Trophoblast cell (in vitro differentiated cells and primary cell): Measurements from ENCODE around the gene TMIGD2.

Experiments
- DNase-seq, 2 donors: peaks; one replicate each; pipeline ENCODE4 v3.0.0-alpha.2; 2016
- H2AFZ ChIP-seq: 2 replicates; pipeline ENCODE4 v1.6.1; 2013; ENCODE audit warnings: low read length, moderate library complexity, mild to moderate bottlenecking; ENCODE audit not compliant: insufficient read depth, poor library complexity
- H2AK5ac ChIP-seq: 2 replicates; pipeline ENCODE4 v1.6.1; 2013; ENCODE audit warnings: mild to moderate bottlenecking, low read length
- H2BK120ac ChIP-seq: 2 replicates; pipeline ENCODE4 v1.6.1; 2013; ENCODE audit warnings: low read length, mild to moderate bottlenecking, moderate library complexity; ENCODE audit not compliant: insufficient read depth, poor library complexity
- H2BK12ac ChIP-seq: 2 replicates; pipeline ENCODE4 v1.6.1; 2013; ENCODE audit warnings: mild to moderate bottlenecking, low read length, moderate library complexity
- H2BK5ac ChIP-seq: 2 replicates; pipeline ENCODE4 v1.6.1; 2013; ENCODE audit warnings: low read length, low read depth, moderate library complexity, mild to moderate bottlenecking; ENCODE audit not compliant: poor library complexity
- H3K14ac ChIP-seq: 2 replicates; pipeline ENCODE4 v1.6.1; 2013; ENCODE audit warnings: mild to moderate bottlenecking, low read length
- H3K18ac ChIP-seq: 2 replicates; pipeline ENCODE4 v1.6.1; 2013; ENCODE audit warnings: mild to moderate bottlenecking, low read length
- H3K23ac ChIP-seq: 2 replicates; pipeline ENCODE4 v1.6.1; 2013; ENCODE audit warnings: low read length
- H3K27ac ChIP-seq: 2 replicates; pipeline ENCODE4 v1.5.1; 2013; ENCODE audit warnings: low read depth, mild to moderate bottlenecking, inconsistent platforms, low read length, moderate library complexity
- H3K27me3 ChIP-seq: 2 replicates; pipeline ENCODE4 v1.6.1; 2013; ENCODE audit warnings: inconsistent platforms, mild to moderate bottlenecking, low read length, moderate library complexity; ENCODE audit not compliant: insufficient read depth
- H3K36me3 ChIP-seq, 2 experiments: 1 replicate in 1 of 2; 2 replicates in 1 of 2; pipeline ENCODE4 v1.6.1; 2013; ENCODE audit warnings: low read length in 2 of 2, mild to moderate bottlenecking in 2 of 2, moderate library complexity in 1 of 2; ENCODE audit not compliant: insufficient read depth in 2 of 2, control insufficient read depth in 1 of 2
- H3K4ac ChIP-seq: 2 replicates; pipeline ENCODE4 v1.6.1; 2013; ENCODE audit warnings: low read depth, mild to moderate bottlenecking, low read length, moderate library complexity
- H3K4me1 ChIP-seq, 2 experiments: 1 replicate in 1 of 2; 2 replicates in 1 of 2; pipeline ENCODE4 v1.6.1; 2013; ENCODE audit warnings: low read length in 2 of 2, mild to moderate bottlenecking in 2 of 2, moderate library complexity in 1 of 2; ENCODE audit not compliant: insufficient read depth in 2 of 2, control insufficient read depth in 1 of 2
- H3K4me2 ChIP-seq: 2 replicates; pipeline ENCODE4 v1.6.1; 2013; ENCODE audit warnings: inconsistent platforms, mild to moderate bottlenecking, low read length, moderate library complexity
- H3K4me3 ChIP-seq: 2 replicates; pipeline ENCODE4 v1.5.1; 2013; ENCODE audit warnings: mild to moderate bottlenecking, low read depth, low read length, inconsistent platforms
- H3K79me1 ChIP-seq: one replicate; pipeline ENCODE4 v1.6.1; 2013; ENCODE audit warnings: low read length
- H3K79me2 ChIP-seq: 2 replicates; pipeline ENCODE4 v1.6.1; 2013; ENCODE audit warnings: low read length, mild to moderate bottlenecking; ENCODE audit not compliant: control insufficient read depth, insufficient read depth, poor library complexity
- H3K9ac ChIP-seq: 2 replicates; pipeline ENCODE4 v1.6.1; 2013; ENCODE audit warnings: mild to moderate bottlenecking, low read length
- H3K9me3 ChIP-seq: 2 replicates; pipeline ENCODE4 v1.6.1; 2013; ENCODE audit warnings: low read depth, mild to moderate bottlenecking, control low read depth, inconsistent platforms, low read length; ENCODE audit not compliant: insufficient read depth
- H4K12ac ChIP-seq: 2 replicates; pipeline ENCODE4 v1.6.1; 2013; ENCODE audit warnings: low read depth, mild to moderate bottlenecking, low read length, moderate library complexity
- H4K8ac ChIP-seq: 2 replicates; pipeline ENCODE4 v1.6.1; 2013; ENCODE audit warnings: low read depth, mild to moderate bottlenecking, low read length, moderate library complexity
- H4K91ac ChIP-seq: one replicate; pipeline ENCODE4 v1.6.1; 2013; ENCODE audit warnings: low read depth, mild to moderate bottlenecking, low read length, moderate library complexity
- WGBS: extraction: QIAGEN DNeasy Blood & Tissue Kit; methylation state at CpG from one replicate; pipeline ENCODE4 v1.1.7; 2013; ENCODE audit warnings: missing lambda C conversion rate; ENCODE audit not compliant: insufficient read length, insufficient coverage; ENCODE audit errors: extremely low coverage; 5-methylcytosine and 5-hydroxymethylcytosine counted together

The TMIGD2 gene

GRCh38 chr19:4327877-4328242, 25.7 kb upstream of the TMIGD2 start:
- H3K18ac ChIP-seq, result no peak overlapping the region
- peaks cover 13 to 15% of the 10 kb centered on the region in 2 experiments for H3K4me1 ChIP-seq
- H4K8ac ChIP-seq, result peak overlapping the region; percentile 22
- no peak overlapping the region for H2AK5ac ChIP-seq
- WGBS, result no CpG with 5 or more reads among the region's 13 CpGs
- no peak overlapping the region for H3K23ac ChIP-seq
- H3K27ac ChIP-seq, result peak overlapping the region; percentile 16
- peak in 1 of 2 donors; percentile 68 for DNase-seq
- H3K4me2 ChIP-seq, result peak overlapping the region; percentile 63
- H3K36me3 ChIP-seq, result peaks cover 2 to 9% of the 10 kb centered on the region in 2 experiments
- no peak overlapping the region for H3K9ac ChIP-seq
- peak overlapping the region; percentile 28 for H2BK12ac ChIP-seq
- H3K27me3 ChIP-seq, result no peaks in the 10 kb centered on the region
- peak overlapping the region; percentile 50 for H2BK120ac ChIP-seq
- H3K79me2 ChIP-seq, result no peaks in the 10 kb centered on the region
- no peak overlapping the region for H3K14ac ChIP-seq
- no peak overlapping the region for H4K12ac ChIP-seq
- H3K4me3 ChIP-seq, result peak overlapping the region; percentile 43
- H2BK5ac ChIP-seq, result no peak overlapping the region
- H3K79me1 ChIP-seq, result no peaks in the 10 kb centered on the region
- H3K4ac ChIP-seq, result no peak overlapping the region
- peaks cover 11% of the 10 kb centered on the region for H3K9me3 ChIP-seq
- no peak overlapping the region for H4K91ac ChIP-seq
- H2AFZ ChIP-seq, result peak overlapping the region; percentile 50

DNA sequence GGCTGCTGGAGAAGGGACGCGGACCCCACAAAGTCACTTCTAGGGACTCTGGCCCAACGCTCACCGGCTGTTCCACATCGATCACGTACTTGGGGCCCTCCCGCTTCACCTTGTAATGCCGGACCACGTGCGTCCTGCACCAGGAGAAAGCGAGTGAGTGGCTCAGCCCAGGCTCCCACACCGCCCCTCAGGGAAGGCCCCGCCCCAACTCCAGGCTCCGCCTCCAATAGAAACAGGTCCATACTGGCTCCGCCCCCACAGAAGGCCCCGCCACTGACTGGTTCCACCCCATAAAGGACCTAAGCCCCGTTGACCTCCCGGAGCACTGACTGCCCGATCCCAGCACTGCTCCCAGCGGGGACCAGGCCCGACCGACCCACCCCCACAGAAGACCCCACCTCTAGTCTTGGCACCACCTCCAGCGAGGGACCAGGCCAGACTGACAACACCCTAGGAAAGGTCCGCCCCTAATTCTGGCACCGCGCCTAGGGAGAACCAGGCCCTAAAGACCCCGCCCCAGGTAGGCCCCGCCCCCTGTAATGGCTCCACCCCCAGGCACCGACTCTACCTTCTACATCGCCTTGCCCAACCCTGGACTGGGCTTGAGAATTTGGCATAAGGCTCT, 25.2 kb upstream of the TMIGD2 start:
- peaks cover 14% of the 10 kb centered on the region for H3K9me3 ChIP-seq
- no peaks in the 10 kb centered on the region for H3K27me3 ChIP-seq
- H3K79me2 ChIP-seq, result no peaks in the 10 kb centered on the region
- no peak overlapping the region for H2BK120ac ChIP-seq
- H2BK12ac ChIP-seq, result no peak overlapping the region
- H3K36me3 ChIP-seq, result peaks cover 2 to 9% of the 10 kb centered on the region in 2 experiments
- H3K4me2 ChIP-seq, result peak overlapping the region; percentile 63
- no peak overlapping the region for H3K14ac ChIP-seq
- no CpG with 5 or more reads among the region's 30 CpGs for WGBS
- H4K91ac ChIP-seq, result no peak overlapping the region
- H3K9ac ChIP-seq, result no peak overlapping the region
- H2AFZ ChIP-seq, result peak overlapping the region; percentile 50
- peaks cover 13 to 15% of the 10 kb centered on the region in 2 experiments for H3K4me1 ChIP-seq
- peak; percentile 48 to 69 for DNase-seq
- H3K79me1 ChIP-seq, result no peaks in the 10 kb centered on the region
- H3K18ac ChIP-seq, result no peak overlapping the region
- no peak overlapping the region for H4K12ac ChIP-seq
- H3K4ac ChIP-seq, result no peak overlapping the region
- H4K8ac ChIP-seq, result peak overlapping the region; percentile 56
- no peak overlapping the region for H3K4me3 ChIP-seq
- no peak overlapping the region for H2BK5ac ChIP-seq
- H3K23ac ChIP-seq, result no peak overlapping the region
- H2AK5ac ChIP-seq, result no peak overlapping the region
- no peak overlapping the region for H3K27ac ChIP-seq

DNA sequence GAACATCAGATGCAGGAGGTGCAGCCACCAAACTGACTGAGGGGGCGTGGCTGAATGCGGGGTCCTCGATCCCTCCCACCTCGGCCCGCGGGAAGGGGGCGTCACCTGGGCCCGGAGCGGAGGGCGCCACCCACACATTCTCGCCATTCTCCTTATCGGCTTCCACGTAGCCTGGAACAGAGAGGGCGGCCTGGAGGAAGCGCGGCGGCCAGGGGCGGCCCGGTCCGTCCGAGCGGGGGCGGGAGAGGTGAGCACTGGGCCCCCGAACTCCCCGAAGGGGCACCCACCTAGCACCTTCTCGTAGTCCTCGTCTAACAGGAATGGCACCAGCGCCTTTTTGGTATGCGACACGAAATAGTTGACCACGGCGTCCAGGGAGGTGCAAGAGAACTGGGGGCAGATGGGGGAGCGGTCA, 24.7 kb upstream of the TMIGD2 start:
- Histone ChIP-seq H4K12ac (no peak overlapping the region), H3K18ac (no peak overlapping the region), H2BK120ac (no peak overlapping the region), H3K4me3 (peak overlapping the region; percentile 31), H3K9me3 (peaks cover 14% of the 10 kb centered on the region), H3K79me2 (no peaks in the 10 kb centered on the region), H3K79me1 (no peaks in the 10 kb centered on the region), H3K14ac (no peak overlapping the region), H3K4ac (no peak overlapping the region), H3K4me1 (peaks cover 13 to 15% of the 10 kb centered on the region in 2 experiments), H4K8ac (no peak overlapping the region), H2AK5ac (no peak overlapping the region), H3K36me3 (peaks cover 2 to 9% of the 10 kb centered on the region in 2 experiments), H3K27me3 (no peaks in the 10 kb centered on the region), H2BK5ac (no peak overlapping the region), H4K91ac (no peak overlapping the region), H2AFZ (no peak overlapping the region), H2BK12ac (no peak overlapping the region), H3K23ac (no peak overlapping the region), H3K9ac (no peak overlapping the region), H3K27ac (no peak overlapping the region), H3K4me2 (peak overlapping the region; percentile 49)
- no CpG with 5 or more reads among the region's 33 CpGs for WGBS
- no peak for DNase-seq

DNA sequence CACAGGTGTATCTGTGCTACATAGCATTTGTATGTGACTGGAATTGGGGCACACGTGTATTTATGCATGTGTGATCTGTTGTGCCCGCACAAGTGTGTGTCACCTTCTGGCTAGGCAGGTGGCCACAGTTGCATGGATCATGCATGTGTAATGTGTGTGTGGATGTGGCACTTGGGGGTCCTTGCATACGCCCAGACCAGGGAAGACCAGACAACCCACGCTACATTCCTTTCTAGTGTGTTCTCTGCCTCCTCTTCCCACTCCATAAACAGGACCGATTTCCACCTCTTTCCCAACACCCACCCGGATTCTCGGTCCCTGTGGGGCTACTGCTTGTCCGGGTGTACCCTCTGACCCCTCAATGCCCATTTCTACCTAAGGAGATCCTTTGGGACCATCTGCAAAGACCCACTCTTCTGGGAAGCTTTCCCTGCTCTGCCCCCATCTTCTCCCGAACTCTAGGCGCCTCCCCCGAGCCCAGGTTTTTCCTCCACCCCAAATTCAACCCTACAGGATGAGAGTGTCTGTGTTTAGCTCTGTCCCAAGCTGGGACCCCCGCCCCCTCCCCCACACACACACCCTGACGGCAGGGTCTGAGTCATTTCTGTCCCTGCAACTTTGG, 24.1 kb upstream of the TMIGD2 start:
- Histone ChIP-seq H3K4me2 (peak overlapping the region; percentile 49), H2AFZ (no peak overlapping the region), H3K27ac (no peak overlapping the region), H3K4me1 (peaks cover 13 to 15% of the 10 kb centered on the region in 2 experiments), H3K79me2 (no peaks in the 10 kb centered on the region), H4K8ac (no peak overlapping the region), H3K4ac (no peak overlapping the region), H3K14ac (no peak overlapping the region), H3K36me3 (peaks cover 2 to 9% of the 10 kb centered on the region in 2 experiments), H2AK5ac (no peak overlapping the region), H3K18ac (no peak overlapping the region), H4K12ac (no peak overlapping the region), H4K91ac (no peak overlapping the region), H3K79me1 (no peaks in the 10 kb centered on the region), H3K9me3 (peaks cover 14% of the 10 kb centered on the region), H3K23ac (no peak overlapping the region), H3K9ac (no peak overlapping the region), H2BK12ac (no peak overlapping the region), H3K4me3 (no peak overlapping the region), H3K27me3 (no peaks in the 10 kb centered on the region), H2BK120ac (no peak overlapping the region), H2BK5ac (no peak overlapping the region)
- DNase-seq, result no peak
- WGBS, result no CpG with 5 or more reads among the region's 13 CpGs
